Measurements from ENCODE around the gene SMPD1.
"Not testable (repeated sequence)": the region's sequence is repeated elsewhere in the genome, so short reads cannot be mapped to it uniquely, and the experiment has no call there.

Gene SMPD1

GRCh38 chr11:6371825-6372224, 18.4 kb upstream of the SMPD1 start:
- H3K27ac Mint-ChIP-seq: no peak overlapping the region
- no peak overlapping the region for H3K4me3 Mint-ChIP-seq
- H3K27me3 Mint-ChIP-seq: no peaks in the 10 kb centered on the region
- no peaks in the 10 kb centered on the region for H3K9me3 Mint-ChIP-seq
- peaks cover 4% of the 10 kb centered on the region for H3K4me1 Mint-ChIP-seq (ENCODE audit: low read depth)
- DNase-seq: no peak
- no peaks in the 10 kb centered on the region for H3K36me3 Mint-ChIP-seq (ENCODE audit: low read depth)

DNA sequence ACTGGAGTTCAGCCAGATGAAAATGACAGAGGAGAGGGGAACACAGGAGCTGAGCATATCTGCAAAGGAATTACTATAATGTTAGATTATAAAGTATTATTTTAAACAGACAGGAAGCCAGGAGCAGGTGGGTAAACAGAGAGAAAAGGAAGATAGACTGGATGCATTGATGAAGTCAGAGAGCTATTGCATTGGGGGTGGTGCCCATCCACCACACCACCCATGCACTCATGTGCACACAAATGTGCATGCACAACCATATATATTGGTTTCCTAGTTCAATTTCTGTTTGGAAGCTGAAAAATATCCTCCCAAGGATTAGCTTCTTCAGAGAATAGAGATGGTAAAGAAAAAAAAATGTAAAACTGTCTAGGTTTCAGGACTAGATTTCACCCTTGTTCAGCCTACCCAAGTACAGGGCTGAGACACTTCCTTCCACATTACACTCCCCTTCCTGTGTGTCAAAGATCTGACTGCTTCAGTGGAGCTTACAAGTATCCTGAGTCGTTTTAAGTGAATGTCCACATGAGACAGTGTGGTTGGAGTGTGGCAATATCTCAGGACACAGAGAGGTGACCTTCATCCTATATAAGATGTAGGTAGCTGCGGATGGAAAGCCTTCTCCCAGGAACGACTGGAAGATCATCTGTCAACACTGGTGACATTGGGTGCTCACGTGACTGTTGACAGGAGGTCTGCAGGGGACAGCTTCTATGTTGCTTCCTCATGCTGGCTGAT, 12.2 kb upstream of the SMPD1 start:
- Mint-ChIP-seq H3K9me3 (no peaks in the 10 kb centered on the region), H3K27ac (peak overlapping the region; percentile 73), H3K36me3 (ENCODE audit: low read depth) (no peaks in the 10 kb centered on the region), H3K4me3 (peak overlapping the region; percentile 23), H3K4me1 (ENCODE audit: low read depth) (peaks cover 28% of the 10 kb centered on the region), H3K27me3 (no peaks in the 10 kb centered on the region)
- no peak for DNase-seq

- Mint-ChIP-seq H3K4me1 (ENCODE audit: low read depth) (peaks cover 28% of the 10 kb centered on the region), H3K4me3 (peak overlapping the region; percentile 23), H3K27ac (peak overlapping the region; percentile 73), H3K9me3 (no peaks in the 10 kb centered on the region), H3K36me3 (ENCODE audit: low read depth) (no peaks in the 10 kb centered on the region), H3K27me3 (no peaks in the 10 kb centered on the region)
- no peak for DNase-seq
Observed at GRCh38 chr11:6378640-6378989, 11.7 kb upstream of the SMPD1 start.

DNA sequence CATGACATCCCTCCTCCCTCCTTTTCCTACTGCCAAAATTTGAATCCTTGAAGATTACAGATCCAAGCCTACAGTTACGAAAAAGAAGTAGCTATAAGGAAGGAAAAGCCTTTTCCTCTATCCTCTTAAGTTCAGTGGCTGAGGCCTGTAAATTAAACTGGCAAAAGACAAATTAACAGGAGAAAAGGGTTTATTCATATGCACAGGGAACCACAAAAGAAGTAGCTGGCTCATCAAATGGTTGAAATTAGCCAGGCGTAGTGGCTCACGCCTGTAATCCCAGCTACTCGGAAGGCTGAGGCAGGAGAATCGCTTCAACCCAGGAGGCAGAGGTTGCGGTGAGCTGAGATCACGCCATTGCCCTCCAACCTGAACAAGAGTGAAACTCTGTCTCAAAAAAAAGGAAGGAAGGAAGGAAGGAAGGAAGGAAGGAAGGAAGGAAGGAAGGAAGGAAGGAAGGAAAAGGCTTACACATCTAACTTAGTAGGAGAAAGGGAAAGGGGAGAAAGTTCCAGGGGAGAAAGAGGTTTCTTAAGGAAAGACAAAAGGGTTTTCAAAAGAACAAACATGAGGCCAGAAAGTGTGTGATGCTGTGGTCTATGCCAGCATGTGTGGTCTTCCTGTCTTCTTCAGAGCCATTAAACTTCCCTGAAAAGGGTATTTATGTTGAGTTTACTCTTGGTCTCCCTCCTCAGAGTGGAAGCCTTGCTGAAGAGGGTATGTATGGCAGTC, 5.1 kb upstream of the SMPD1 start:
- H3K9me3 Mint-ChIP-seq: no peaks in the 10 kb centered on the region
- peaks cover 25% of the 10 kb centered on the region for H3K4me1 Mint-ChIP-seq (ENCODE audit: low read depth)
- peaks cover 2% of the 10 kb centered on the region for H3K36me3 Mint-ChIP-seq (ENCODE audit: low read depth)
- no peaks in the 10 kb centered on the region for H3K27me3 Mint-ChIP-seq
- no peak for DNase-seq
- H3K27ac Mint-ChIP-seq: no peak overlapping the region
- no peak overlapping the region for H3K4me3 Mint-ChIP-seq

GRCh38 chr11:6387811-6388599, 2.3 kb upstream of the SMPD1 start:
- no peaks in the 10 kb centered on the region for H3K27me3 Mint-ChIP-seq
- peaks cover 40% of the 10 kb centered on the region for H3K4me1 Mint-ChIP-seq (ENCODE audit: low read depth)
- no peak overlapping the region for H3K4me3 Mint-ChIP-seq
- H3K9me3 Mint-ChIP-seq: no peaks in the 10 kb centered on the region
- peak overlapping the region; percentile 60 for H3K27ac Mint-ChIP-seq
- peaks cover 16% of the 10 kb centered on the region for H3K36me3 Mint-ChIP-seq (ENCODE audit: low read depth)
- no peak for DNase-seq

DNA sequence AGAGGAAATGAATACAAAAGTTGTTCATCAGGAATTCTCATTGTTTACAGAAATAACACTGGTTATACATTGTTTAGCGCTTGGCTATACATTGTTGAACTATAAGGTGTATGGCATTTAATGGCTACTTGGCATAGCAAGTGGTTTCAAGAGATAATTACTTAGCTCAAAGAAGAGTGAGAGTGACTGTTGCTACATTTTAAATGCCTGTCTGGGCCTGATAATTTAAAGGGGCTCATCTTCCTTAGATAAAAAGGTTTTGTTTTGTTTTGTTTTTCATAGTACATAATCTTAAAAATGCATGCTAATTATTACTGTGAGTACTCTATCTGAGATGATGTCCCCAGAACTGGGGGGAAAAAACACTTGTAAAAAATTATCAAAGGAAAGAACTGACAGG, 1.5 kb upstream of the SMPD1 start:
- Mint-ChIP-seq H3K27me3 (no peaks in the 10 kb centered on the region), H3K4me3 (no peak overlapping the region), H3K27ac (peak overlapping the region; percentile 100), H3K4me1 (ENCODE audit: low read depth) (peaks cover 48% of the 10 kb centered on the region), H3K9me3 (no peaks in the 10 kb centered on the region), H3K36me3 (ENCODE audit: low read depth) (peaks cover 23% of the 10 kb centered on the region)
- no peak for DNase-seq

GRCh38 chr11:6390718-6391469, 620 bp downstream of the SMPD1 start:
- Mint-ChIP-seq H3K4me3 (peak overlapping the region; percentile 90), H3K4me1 (ENCODE audit: low read depth) (peaks cover 64% of the 10 kb centered on the region), H3K27ac (peak overlapping the region; percentile 100), H3K9me3 (no peaks in the 10 kb centered on the region), H3K27me3 (no peaks in the 10 kb centered on the region), H3K36me3 (ENCODE audit: low read depth) (peaks cover 42% of the 10 kb centered on the region)
- DNase-seq: no peak

GRCh38 chr11:6391537-6392134, 1.4 kb downstream of the SMPD1 start:
- H3K4me1 Mint-ChIP-seq (ENCODE audit: low read depth): peaks cover 71% of the 10 kb centered on the region
- no peak for DNase-seq
- H3K36me3 Mint-ChIP-seq (ENCODE audit: low read depth): peaks cover 48% of the 10 kb centered on the region
- H3K27me3 Mint-ChIP-seq: no peaks in the 10 kb centered on the region
- H3K9me3 Mint-ChIP-seq: no peaks in the 10 kb centered on the region
- H3K4me3 Mint-ChIP-seq: peak overlapping the region; percentile 90
- peak overlapping the region; percentile 100 for H3K27ac Mint-ChIP-seq

DNA sequence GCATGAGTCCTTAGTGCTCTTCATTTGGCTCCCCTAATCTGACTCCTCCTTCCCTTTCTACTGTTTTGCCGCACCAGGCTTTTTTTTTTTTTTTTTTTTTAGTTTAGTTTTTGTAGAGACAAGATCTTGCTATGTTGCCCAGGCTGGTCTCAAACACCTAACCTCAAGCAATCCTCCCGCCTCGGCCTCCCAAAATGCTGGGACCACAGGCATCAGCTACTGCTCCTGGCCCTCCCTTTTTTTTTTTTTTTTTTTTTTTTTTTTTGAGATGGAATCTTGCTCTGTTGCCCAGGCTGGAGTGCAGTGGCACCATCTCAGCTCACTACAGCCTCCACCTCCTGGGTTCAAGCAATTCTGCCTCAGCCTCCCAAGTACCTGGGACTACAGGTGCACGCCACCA, 2.0 kb downstream of the SMPD1 start:
- DNase-seq, H3K27me3 Mint-ChIP-seq, H3K9me3 Mint-ChIP-seq: not testable (repeated sequence)
- H3K36me3 Mint-ChIP-seq (ENCODE audit: low read depth): peaks cover 51% of the 10 kb centered on the region
- peak overlapping the region; percentile 90 for H3K4me3 Mint-ChIP-seq
- H3K4me1 Mint-ChIP-seq (ENCODE audit: low read depth): peaks cover 77% of the 10 kb centered on the region
- peak overlapping the region; percentile 66 for H3K27ac Mint-ChIP-seq

- Mint-ChIP-seq H3K36me3 (ENCODE audit: low read depth) (peaks cover 70% of the 10 kb centered on the region), H3K4me3 (no peak overlapping the region), H3K4me1 (ENCODE audit: low read depth) (peaks cover 74% of the 10 kb centered on the region), H3K27me3 (no peaks in the 10 kb centered on the region), H3K27ac (peak overlapping the region; percentile 65), H3K9me3 (no peaks in the 10 kb centered on the region)
- DNase-seq: no peak
Observed at GRCh38 chr11:6393989-6394670, 3.9 kb downstream of the SMPD1 start.

DNA sequence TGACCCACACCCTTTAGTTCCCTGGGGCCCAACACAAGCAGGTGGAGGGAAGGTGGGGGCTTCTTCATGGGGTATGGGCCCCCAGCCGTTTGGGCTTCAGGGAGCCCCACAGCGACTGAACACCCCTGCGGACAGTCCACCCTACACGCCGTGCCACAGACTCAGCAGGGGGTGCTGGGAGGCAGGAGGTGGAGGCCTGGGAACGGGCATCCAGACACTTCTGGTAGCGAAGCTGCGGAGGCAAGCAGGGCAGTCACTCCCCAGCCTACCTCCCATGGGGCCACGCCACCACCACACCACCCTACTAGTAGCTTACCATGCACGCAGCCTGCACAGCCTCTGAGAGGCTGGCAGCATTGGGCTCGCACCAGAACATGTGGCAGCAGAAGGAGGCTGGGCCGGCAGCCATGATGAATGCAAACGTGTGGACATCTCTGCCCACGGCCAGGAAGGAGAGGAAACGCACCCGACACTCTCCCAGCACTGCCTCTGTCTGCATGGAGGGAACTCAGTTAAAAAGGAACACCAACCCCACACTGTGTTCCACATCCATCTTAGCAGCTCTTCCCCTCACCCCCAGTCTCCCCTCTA, 5.3 kb downstream of the SMPD1 start:
- no peak for DNase-seq
- Mint-ChIP-seq H3K36me3 (ENCODE audit: low read depth) (peaks cover 81% of the 10 kb centered on the region), H3K27ac (peak overlapping the region; percentile 66), H3K9me3 (no peaks in the 10 kb centered on the region), H3K4me3 (no peak overlapping the region), H3K27me3 (no peaks in the 10 kb centered on the region), H3K4me1 (ENCODE audit: low read depth) (peaks cover 74% of the 10 kb centered on the region)

DNA sequence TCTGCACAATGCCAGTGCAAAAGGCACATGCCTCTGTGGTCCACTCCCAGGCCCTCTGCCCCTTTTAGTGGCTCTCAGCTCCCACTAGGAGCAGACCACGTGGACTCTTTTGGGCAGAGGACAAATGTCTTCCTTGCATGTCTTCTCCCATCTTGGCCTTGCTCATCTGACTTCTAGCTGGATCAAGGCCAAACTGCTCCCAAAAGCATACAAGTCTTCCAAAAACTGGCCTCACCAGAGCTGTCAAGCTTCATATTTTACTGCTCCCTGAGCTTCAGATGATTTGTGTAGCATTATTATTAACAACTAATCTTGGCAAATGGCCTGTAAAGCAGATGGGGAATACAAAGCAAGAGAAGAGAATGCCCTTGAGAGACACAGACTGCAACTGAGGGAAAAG, 6.9 kb downstream of the SMPD1 start:
- Mint-ChIP-seq H3K27ac (peak overlapping the region; percentile 38), H3K36me3 (ENCODE audit: low read depth) (peaks cover 83% of the 10 kb centered on the region), H3K4me1 (ENCODE audit: low read depth) (peaks cover 76% of the 10 kb centered on the region), H3K4me3 (no peak overlapping the region), H3K9me3 (no peaks in the 10 kb centered on the region), H3K27me3 (no peaks in the 10 kb centered on the region)
- DNase-seq: no peak

GRCh38 chr11:6397636-6398035, 7.4 kb downstream of the SMPD1 start:
- Mint-ChIP-seq H3K4me3 (no peak overlapping the region), H3K4me1 (ENCODE audit: low read depth) (peaks cover 79% of the 10 kb centered on the region), H3K27ac (no peak overlapping the region), H3K9me3 (no peaks in the 10 kb centered on the region), H3K36me3 (ENCODE audit: low read depth) (peaks cover 85% of the 10 kb centered on the region), H3K27me3 (no peaks in the 10 kb centered on the region)
- no peak for DNase-seq
